BE2C (cell line): Measurements from ENCODE around the gene UBAP1L.

Source experiments
- DNase-seq: peaks from one replicate; pipeline ENCODE4 v3.0.0-alpha.2; 2020
- H3K27me3 ChIP-seq: fragments of 250-450 bp; sonication (Bioruptor Pico); 2 replicates; pipeline ENCODE4 v1.5.1; 2020; ENCODE audit warnings: mild to moderate bottlenecking
- H3K36me3 ChIP-seq: fragments of 250-450 bp; sonication (Bioruptor Pico); 2 replicates; pipeline ENCODE4 v1.5.1; 2020; ENCODE audit warnings: mild to moderate bottlenecking
- H3K4me1 ChIP-seq: fragments of 250-450 bp; sonication (Bioruptor Pico); 2 replicates; pipeline ENCODE4 v1.5.1; 2020
- H3K4me3 ChIP-seq: 2 replicates; pipeline ENCODE4 v1.5.1; 2011; ENCODE audit warnings: low read depth, low read length
- H3K9me3 ChIP-seq: fragments of 250-450 bp; sonication (Bioruptor Pico); 2 replicates; pipeline ENCODE4 v1.5.1; 2020
- TF ChIP-seq, protein P1 (sequence below): IDR thresholded peaks from 2 replicates; pipeline ENCODE4 v1.5.1; 2012; ENCODE audit warnings: mild to moderate bottlenecking, low read depth, low read length

Gene UBAP1L

DNA sequence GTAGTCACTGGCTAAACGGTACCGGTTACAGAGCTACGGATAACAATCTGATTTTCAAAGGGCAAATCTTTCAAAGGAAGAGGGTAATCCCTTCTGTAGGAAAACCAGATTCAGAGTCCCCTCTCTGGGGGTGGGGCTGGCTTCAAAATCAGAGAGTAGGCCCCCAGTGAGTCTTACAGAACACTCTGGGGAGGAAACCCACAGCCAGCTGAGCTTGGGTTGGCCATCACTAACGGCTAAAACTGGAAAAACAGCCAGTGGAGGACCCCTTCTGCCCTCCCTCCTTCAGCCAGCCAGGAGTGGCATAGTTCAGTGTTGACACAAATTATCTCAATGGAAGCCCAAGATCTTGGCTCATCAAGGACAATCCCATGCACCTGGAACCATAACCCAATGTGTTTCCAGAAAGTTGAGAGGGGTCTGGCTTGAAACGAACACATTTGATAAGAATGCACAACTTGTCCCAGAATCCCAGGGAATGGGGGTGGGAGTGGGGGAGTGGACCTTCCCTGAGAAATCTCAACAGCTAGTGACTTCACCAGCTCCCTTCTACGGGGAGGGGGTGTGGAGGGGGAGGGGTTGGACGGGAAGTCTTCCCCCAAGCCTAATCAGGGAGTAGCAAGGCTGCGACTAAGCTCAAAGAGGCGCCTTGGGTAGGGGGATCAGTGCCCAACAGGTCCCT lies 48.2 kb downstream of the UBAP1L start:
- Histone ChIP-seq H3K27me3 (no peaks in the 10 kb centered on the region), H3K9me3 (no peaks in the 10 kb centered on the region), H3K4me3 (no peak overlapping the region), H3K36me3 (no peaks in the 10 kb centered on the region), H3K4me1 (peaks cover 2% of the 10 kb centered on the region; the same call in 1 of the 2 replicates)
- TF ChIP-seq, protein P1, sequence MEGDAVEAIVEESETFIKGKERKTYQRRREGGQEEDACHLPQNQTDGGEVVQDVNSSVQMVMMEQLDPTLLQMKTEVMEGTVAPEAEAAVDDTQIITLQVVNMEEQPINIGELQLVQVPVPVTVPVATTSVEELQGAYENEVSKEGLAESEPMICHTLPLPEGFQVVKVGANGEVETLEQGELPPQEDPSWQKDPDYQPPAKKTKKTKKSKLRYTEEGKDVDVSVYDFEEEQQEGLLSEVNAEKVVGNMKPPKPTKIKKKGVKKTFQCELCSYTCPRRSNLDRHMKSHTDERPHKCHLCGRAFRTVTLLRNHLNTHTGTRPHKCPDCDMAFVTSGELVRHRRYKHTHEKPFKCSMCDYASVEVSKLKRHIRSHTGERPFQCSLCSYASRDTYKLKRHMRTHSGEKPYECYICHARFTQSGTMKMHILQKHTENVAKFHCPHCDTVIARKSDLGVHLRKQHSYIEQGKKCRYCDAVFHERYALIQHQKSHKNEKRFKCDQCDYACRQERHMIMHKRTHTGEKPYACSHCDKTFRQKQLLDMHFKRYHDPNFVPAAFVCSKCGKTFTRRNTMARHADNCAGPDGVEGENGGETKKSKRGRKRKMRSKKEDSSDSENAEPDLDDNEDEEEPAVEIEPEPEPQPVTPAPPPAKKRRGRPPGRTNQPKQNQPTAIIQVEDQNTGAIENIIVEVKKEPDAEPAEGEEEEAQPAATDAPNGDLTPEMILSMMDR, result no peak
- no peak for DNase-seq

DNA sequence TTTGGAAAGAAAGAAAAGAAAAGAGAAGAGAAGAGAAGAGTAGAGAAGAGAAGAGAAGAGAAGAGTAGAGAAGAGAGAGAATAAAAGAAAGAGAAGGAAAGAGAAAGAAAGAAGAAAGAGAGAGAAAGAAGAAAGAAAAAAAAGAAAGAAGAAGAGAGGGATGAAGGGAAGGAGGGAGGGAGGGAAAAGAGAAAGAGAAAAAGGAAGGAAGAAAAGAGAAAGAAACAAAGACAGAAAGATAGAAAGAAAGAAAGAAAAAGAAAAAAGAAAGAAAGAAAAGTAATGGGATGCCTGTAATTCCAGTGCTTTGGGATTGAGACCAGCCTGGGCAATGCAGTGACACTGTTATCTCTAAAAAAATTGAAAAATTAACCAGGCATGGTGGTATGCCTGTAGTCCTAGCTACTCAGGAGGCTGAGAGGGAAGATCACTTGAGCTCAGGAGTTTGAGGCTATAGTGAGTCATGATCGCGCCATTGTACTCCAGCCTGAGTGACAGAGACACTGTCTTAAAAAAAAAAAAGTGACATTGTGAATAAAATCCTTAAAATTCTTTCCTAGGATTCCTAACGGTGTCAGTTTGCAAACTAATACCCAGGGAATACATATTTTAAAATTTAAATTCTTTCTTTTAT lies 48.9 kb downstream of the UBAP1L start:
- TF ChIP-seq, protein P1, result no peak
- Histone ChIP-seq H3K36me3 (no peaks in the 10 kb centered on the region), H3K4me3 (no peak overlapping the region), H3K9me3 (no peaks in the 10 kb centered on the region), H3K4me1 (no peaks in the 10 kb centered on the region; the same call in 1 of the 2 replicates), H3K27me3 (no peaks in the 10 kb centered on the region)
- DNase-seq, result no peak

DNA sequence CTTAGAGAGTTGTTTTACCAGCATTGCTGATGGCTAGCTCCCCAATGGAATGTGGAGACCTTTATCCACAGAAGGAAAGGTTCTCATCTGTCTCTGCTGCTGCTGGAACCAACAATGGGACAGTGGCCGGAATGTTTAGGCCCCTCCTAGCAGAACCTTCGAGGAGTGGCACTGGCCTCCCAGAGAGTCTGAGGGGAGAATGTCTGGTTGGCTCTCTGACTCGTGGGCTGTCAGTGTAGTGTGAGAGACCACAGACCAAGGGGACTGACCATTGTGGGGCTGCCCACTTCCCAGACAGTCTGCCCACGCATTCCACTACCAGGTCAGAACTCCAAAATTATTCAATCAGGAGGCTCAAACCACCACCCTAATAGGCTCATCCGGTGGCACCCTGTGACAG lies 52.3 kb downstream of the UBAP1L start:
- H3K27me3 ChIP-seq, result no peaks in the 10 kb centered on the region

DNA sequence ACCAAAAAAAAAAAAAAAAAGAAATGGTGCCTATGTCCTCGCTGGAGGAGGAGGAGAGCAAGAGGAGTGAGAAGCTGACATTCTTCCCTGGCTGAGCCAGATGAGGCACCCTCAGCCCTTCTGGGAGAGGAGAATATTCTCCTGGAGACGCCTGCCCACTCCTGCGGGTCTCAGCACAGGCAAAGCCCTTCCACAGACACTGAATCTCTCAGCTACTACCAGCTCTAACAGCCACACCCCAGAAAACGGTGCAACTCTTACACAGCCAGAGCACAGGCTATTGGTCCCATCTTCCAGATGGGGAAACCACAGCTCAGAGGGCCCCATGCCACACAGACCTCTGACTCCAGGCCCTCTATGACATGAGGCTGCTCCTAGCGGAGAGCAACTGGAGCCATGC lies 52.9 kb downstream of the UBAP1L start:
- Histone ChIP-seq H3K27me3 (no peaks in the 10 kb centered on the region), H3K4me1 (no peaks in the 10 kb centered on the region), H3K36me3 (no peaks in the 10 kb centered on the region), H3K9me3 (no peaks in the 10 kb centered on the region), H3K4me3 (no peak overlapping the region)
- TF ChIP-seq, protein P1, result no peak
- DNase-seq, result no peak

More for the DNA sequence above, 52.3 kb downstream of the UBAP1L start:
- no peaks in the 10 kb centered on the region for H3K36me3 ChIP-seq
- no peak for DNase-seq
- H3K4me3 ChIP-seq, result no peak overlapping the region
- H3K4me1 ChIP-seq, result no peaks in the 10 kb centered on the region
- H3K9me3 ChIP-seq, result no peaks in the 10 kb centered on the region
- TF ChIP-seq, protein P1, result no peak

DNA sequence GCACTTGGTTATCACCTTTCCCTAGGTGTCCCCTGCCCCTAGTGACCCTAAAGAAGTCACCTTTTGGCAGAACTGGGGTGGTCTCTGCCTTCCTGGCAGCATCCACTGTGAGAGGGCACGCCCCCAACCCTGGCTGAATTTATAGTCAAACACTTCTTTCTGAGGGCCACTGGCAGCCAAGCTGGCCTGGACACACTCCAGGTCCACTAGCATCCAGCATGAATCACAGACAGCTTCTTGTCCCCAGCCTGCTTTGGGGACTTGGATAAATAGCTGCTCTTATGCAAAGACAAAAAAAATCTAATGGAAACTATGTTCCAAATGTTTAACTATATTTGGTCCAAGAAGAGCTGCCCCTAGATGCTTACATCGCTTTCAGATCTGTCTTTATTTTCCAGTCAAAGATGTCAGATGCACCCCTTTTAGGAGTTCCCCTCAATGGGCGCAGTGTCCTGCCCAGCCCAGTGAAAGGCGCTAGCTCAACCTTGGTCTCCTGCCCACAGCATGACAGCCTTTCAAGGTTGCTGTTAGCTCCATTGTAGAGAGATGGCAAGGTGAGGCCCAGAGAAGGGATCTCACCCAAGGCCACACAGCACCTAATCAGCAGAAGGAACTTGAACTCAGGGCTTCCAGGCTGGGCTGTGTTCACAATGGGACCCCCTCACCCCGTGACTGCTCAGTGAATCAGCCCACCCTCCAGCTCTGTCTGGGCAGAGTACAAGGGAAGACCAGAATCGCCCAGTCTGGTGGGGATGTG lies 54.2 kb downstream of the UBAP1L start:
- no peaks in the 10 kb centered on the region for H3K36me3 ChIP-seq

More for the DNA sequence above, 54.2 kb downstream of the UBAP1L start:
- H3K4me1 ChIP-seq, result no peaks in the 10 kb centered on the region
- no peaks in the 10 kb centered on the region for H3K9me3 ChIP-seq
- no peaks in the 10 kb centered on the region for H3K27me3 ChIP-seq
- no peak for DNase-seq
- TF ChIP-seq, protein P1, result no peak
- no peak overlapping the region for H3K4me3 ChIP-seq
